Uterus (tissue), 2 donors: ENCODE data around the gene EMC1.

Source experiments
- CTCF ChIP-seq, 4 experiments: fragments of 200-600 bp in 2 of 4; fragments of 450-650 bp in 2 of 4; sonication (generic) in 2 of 4; IDR thresholded peaks; one replicate each; pipeline ENCODE4 v1.5.1; 2016 to 2019; ENCODE audit warnings: antibody characterized with exemption in 4 of 4, mild to moderate bottlenecking in 2 of 4, moderate library complexity in 1 of 4
- POLR2A ChIP-seq, 2 donors: fragments of 450-650 bp; IDR thresholded peaks; one replicate each; pipeline ENCODE4 v1.6.1; 2016; ENCODE audit warnings: antibody characterized with exemption in 2 of 2, mild to moderate bottlenecking in 1 of 2, moderate library complexity in 1 of 2

- TF ChIP-seq POLR2A (IDR thresholded peaks at IDR 0.05) = no peak
- TF ChIP-seq CTCF (IDR thresholded peaks at IDR 0.05) = no peak
Measured at GRCh38 chr1:19182223-19182622, 69.1 kb downstream of the EMC1 start.
